HCT116 (cell line): ENCODE measurements around the gene SLC16A1. TPM values are rescaled to one million over a fixed set of nuclear protein-coding genes. Genes with fewer than 3 reads are reported as not detected.

Experiments used
- ATAC-seq: fragments of 200-7000 bp; cut with Tn5 transposase; 2 replicates; pipeline ENCODE4 v1.9.1; 2020; ENCODE audit warnings: mild to moderate bottlenecking, moderate library complexity
- BruUV-seq: library from RNA; stranded (reverse); fragments of 400-500 nt; replicated peaks from 2 replicates; lab custom pipeline; 2021; lab: Mats Ljungman, UMichigan
- CTCF ChIA-PET: fragments of 300-600 bp; sonication (Branson Sonifier 250); formaldehyde crosslinking; loops from one replicate; lab custom pipeline; 2021; ENCODE audit warnings: antibody characterized with exemption; lab: Charles Lee
- POLR2A ChIA-PET: fragments of 300-600, 350-600 bp; sonication (Branson Sonifier 250); formaldehyde crosslinking; loops from one replicate; lab custom pipeline; 2021; ENCODE audit warnings: antibody characterized with exemption; lab: Charles Lee
- RAD21 ChIA-PET, 2 experiments: fragments of 300-600 bp; sonication (Branson Sonifier 250); formaldehyde crosslinking; loops; one replicate each; lab custom pipeline; 2023; ENCODE audit warnings: low total read pairs in 2 of 2; ENCODE audit not compliant: uncharacterized antibody in 2 of 2, unreplicated experiment in 2 of 2, low non-redundant PET in 1 of 2; lab: Charles Lee
- DNase-seq: peaks from one replicate; pipeline ENCODE4 v3.0.0-alpha.2; 2010; ENCODE audit warnings: low read depth, low spot score
- H2AFZ ChIP-seq: fragments of 200-600 bp; shearing (Covaris generic), sonication (generic); 2 replicates; pipeline ENCODE4 v1.6.1; 2017; ENCODE audit warnings: low read depth, mixed run types, mixed read lengths, antibody characterized with exemption, low read length; ENCODE audit not compliant: poor library complexity, severe bottlenecking
- H3K27ac ChIP-seq: 2 replicates; pipeline ENCODE4 v1.5.1; 2012; ENCODE audit warnings: low read depth, low read length
- H3K27me3 ChIP-seq: fragments of 200-600 bp; sonication (generic); 2 replicates; pipeline ENCODE4 v1.6.1; 2016; ENCODE audit warnings: mixed run types, low read length, mixed read lengths; ENCODE audit not compliant: insufficient read depth
- H3K36me3 ChIP-seq, 2 experiments: fragments of 200-500 bp in 1 of 2; fragments of 200-600 bp in 1 of 2; sonication (Bioruptor generic) in 1 of 2; sonication (generic) in 1 of 2; 2 replicates each; pipeline versions ENCODE4 v1.5.1 to v1.6.1; 2014 to 2016; ENCODE audit warnings: low read length in 2 of 2, inconsistent platforms in 1 of 2, mixed read lengths in 1 of 2, mixed run types in 1 of 2; ENCODE audit not compliant: insufficient read depth in 2 of 2, control insufficient read depth in 1 of 2
- H3K4me1 ChIP-seq, 2 experiments: fragments of 200-600 bp in 1 of 2; sonication (generic) in 1 of 2; 2 replicates each; pipeline versions ENCODE4 v1.5.1 to v1.6.1; 2012 to 2017; ENCODE audit warnings: low read length in 2 of 2, inconsistent platforms in 1 of 2, mild to moderate bottlenecking in 1 of 2, mixed read lengths in 1 of 2, mixed run types in 1 of 2, moderate library complexity in 1 of 2; ENCODE audit not compliant: insufficient read depth in 2 of 2, control insufficient read depth in 1 of 2
- H3K4me2 ChIP-seq: fragments of 200-600 bp; sonication (generic); 2 replicates; pipeline ENCODE4 v1.6.1; 2017; ENCODE audit warnings: mixed run types, low read length, mixed read lengths
- H3K4me3 ChIP-seq, 2 experiments: fragments of 200-600 bp in 1 of 2; sonication (generic) in 1 of 2; replicated peaks in 1 of 2; 2 replicates each; pipeline ENCODE4 v1.5.1; 2011 to 2016; ENCODE audit warnings: low read length in 2 of 2, control low read depth in 1 of 2, low read depth in 1 of 2, mild to moderate bottlenecking in 1 of 2, mixed read lengths in 1 of 2, mixed run types in 1 of 2
- H3K79me2 ChIP-seq: fragments of 200-600 bp; sonication (generic); 2 replicates; pipeline ENCODE4 v1.6.1; 2017; ENCODE audit warnings: mild to moderate bottlenecking, mixed run types, low read length, moderate library complexity, mixed read lengths; ENCODE audit not compliant: insufficient read depth
- H3K9ac ChIP-seq: fragments of 200-600 bp; sonication (generic); 2 replicates; pipeline ENCODE4 v1.6.1; 2016; ENCODE audit warnings: low read length, mixed read lengths
- H3K9me2 ChIP-seq: fragments of 200-600 bp; sonication (generic), shearing (Covaris generic); 2 replicates; pipeline ENCODE4 v1.6.1; 2017; ENCODE audit warnings: mixed run types, mild to moderate bottlenecking, moderate library complexity; ENCODE audit not compliant: insufficient read depth
- H3K9me3 ChIP-seq, 2 experiments: fragments of 200-500 bp in 1 of 2; fragments of 200-600 bp in 1 of 2; sonication (Bioruptor generic) in 1 of 2; sonication (generic) in 1 of 2; 2 replicates each; pipeline ENCODE4 v1.6.1; 2014 to 2017; ENCODE audit warnings: low read length in 2 of 2, mixed read lengths in 2 of 2, inconsistent platforms in 1 of 2, low read depth in 1 of 2, mild to moderate bottlenecking in 1 of 2, mixed run types in 1 of 2, moderate library complexity in 1 of 2; ENCODE audit not compliant: control insufficient read depth in 1 of 2, insufficient read depth in 1 of 2
- H4K20me1 ChIP-seq: fragments of 200-600 bp; sonication (generic), shearing (Covaris generic); 2 replicates; pipeline ENCODE4 v1.6.1; 2017; ENCODE audit warnings: mixed run types, mild to moderate bottlenecking, moderate library complexity; ENCODE audit not compliant: insufficient read depth
- EZH2phosphoT487 ChIP-seq: fragments of 200-600 bp; IDR thresholded peaks from 2 replicates; pipeline ENCODE4 v1.6.1; 2018; ENCODE audit warnings: antibody characterized with exemption, borderline replicate concordance
- POLR2A ChIP-seq: IDR thresholded peaks from 2 replicates; pipeline ENCODE4 v1.7.0; 2011; ENCODE audit warnings: borderline replicate concordance; ENCODE audit not compliant: insufficient read depth, insufficient read length; ENCODE audit errors: extremely low read depth
- RAD21 ChIP-seq: IDR thresholded peaks from 2 replicates; pipeline ENCODE4 v1.6.1; 2012; ENCODE audit warnings: low read depth, mild to moderate bottlenecking
- SIN3A ChIP-seq: IDR thresholded peaks from 2 replicates; pipeline ENCODE4 v1.6.1; 2012; ENCODE audit warnings: low read depth
- ZFX ChIP-seq: fragments of 450-650 bp; IDR thresholded peaks from 2 replicates; pipeline ENCODE4 v1.6.1; 2017
- intact Hi-C: fragments of 100-400 bp; cut with micrococcal nuclease; formaldehyde crosslinking; loops from 2 replicates; pipeline ENCODE4 v1.10.0; 2022
- total RNA-seq: library from RNA; stranded (reverse); gene quantifications from one replicate; pipeline ENCODE4 v1.2.1, GENCODE V29; 2021; ENCODE audit not compliant: unreplicated experiment
- TF ChIP-seq, protein P1 (sequence below), 3 experiments: fragments of 200-600 bp in 1 of 3; sonication (generic) in 1 of 3; IDR thresholded peaks in 2 of 3; conservative IDR thresholded peaks in 1 of 3; 2 replicates each; pipeline ENCODE4 v1.5.1; 2012 to 2017; ENCODE audit warnings: low read depth in 2 of 3, low read length in 2 of 3, antibody characterized with exemption in 1 of 3, borderline replicate concordance in 1 of 3, control low read depth in 1 of 3, mild to moderate bottlenecking in 1 of 3, mixed read lengths in 1 of 3, mixed run types in 1 of 3, moderate library complexity in 1 of 3; ENCODE audit not compliant: insufficient read depth in 1 of 3
- TF ChIP-seq, protein P2 (sequence below): IDR thresholded peaks from 2 replicates; pipeline ENCODE4 v1.6.1; 2011; ENCODE audit warnings: mild to moderate bottlenecking, low read length, moderate library complexity; ENCODE audit not compliant: insufficient replicate concordance; ENCODE audit errors: extremely low read depth
- TF ChIP-seq, protein P3 (sequence below): IDR thresholded peaks from 2 replicates; pipeline ENCODE4 v1.6.1; 2012

SLC16A1 gene
- total RNA-seq, 1 experiment from 2014 or later: 96.7 TPM

DNA sequence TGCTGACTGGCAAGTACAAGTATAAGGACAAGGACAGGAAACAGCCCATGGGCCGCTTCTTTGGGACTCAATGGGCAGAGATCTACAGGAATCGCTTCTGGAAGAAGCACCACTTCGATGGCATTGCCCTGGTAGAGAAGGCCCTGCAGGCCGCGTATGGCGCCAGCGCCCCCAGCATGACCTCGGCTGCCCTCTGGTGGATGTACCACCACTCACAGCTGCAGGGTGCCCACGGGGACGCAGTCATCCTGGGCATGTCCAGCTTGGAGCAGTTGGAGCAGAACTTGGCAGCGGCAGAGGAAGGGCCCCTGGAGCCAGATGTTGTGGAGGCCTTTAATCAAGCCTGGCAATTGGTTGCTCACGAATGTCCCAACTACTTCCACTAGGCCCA, 32.0 kb downstream of the SLC16A1 start:
- TF ChIP-seq RAD21: no peak
- no peak for TF ChIP-seq POLR2A
- no peak for TF ChIP-seq ZFX
- TF ChIP-seq, protein P1, sequence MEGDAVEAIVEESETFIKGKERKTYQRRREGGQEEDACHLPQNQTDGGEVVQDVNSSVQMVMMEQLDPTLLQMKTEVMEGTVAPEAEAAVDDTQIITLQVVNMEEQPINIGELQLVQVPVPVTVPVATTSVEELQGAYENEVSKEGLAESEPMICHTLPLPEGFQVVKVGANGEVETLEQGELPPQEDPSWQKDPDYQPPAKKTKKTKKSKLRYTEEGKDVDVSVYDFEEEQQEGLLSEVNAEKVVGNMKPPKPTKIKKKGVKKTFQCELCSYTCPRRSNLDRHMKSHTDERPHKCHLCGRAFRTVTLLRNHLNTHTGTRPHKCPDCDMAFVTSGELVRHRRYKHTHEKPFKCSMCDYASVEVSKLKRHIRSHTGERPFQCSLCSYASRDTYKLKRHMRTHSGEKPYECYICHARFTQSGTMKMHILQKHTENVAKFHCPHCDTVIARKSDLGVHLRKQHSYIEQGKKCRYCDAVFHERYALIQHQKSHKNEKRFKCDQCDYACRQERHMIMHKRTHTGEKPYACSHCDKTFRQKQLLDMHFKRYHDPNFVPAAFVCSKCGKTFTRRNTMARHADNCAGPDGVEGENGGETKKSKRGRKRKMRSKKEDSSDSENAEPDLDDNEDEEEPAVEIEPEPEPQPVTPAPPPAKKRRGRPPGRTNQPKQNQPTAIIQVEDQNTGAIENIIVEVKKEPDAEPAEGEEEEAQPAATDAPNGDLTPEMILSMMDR (IDR thresholded peaks at IDR 0.05 in 2 of 3, conservative IDR thresholded peaks at IDR 0.05 in 1 of 3; ENCODE audit: borderline replicate concordance in 1 of 3, insufficient read depth in 1 of 3, low read depth in 2 of 3, low read length in 2 of 3): no peak
- no peak for TF ChIP-seq SIN3A
- TF ChIP-seq, protein P2, sequence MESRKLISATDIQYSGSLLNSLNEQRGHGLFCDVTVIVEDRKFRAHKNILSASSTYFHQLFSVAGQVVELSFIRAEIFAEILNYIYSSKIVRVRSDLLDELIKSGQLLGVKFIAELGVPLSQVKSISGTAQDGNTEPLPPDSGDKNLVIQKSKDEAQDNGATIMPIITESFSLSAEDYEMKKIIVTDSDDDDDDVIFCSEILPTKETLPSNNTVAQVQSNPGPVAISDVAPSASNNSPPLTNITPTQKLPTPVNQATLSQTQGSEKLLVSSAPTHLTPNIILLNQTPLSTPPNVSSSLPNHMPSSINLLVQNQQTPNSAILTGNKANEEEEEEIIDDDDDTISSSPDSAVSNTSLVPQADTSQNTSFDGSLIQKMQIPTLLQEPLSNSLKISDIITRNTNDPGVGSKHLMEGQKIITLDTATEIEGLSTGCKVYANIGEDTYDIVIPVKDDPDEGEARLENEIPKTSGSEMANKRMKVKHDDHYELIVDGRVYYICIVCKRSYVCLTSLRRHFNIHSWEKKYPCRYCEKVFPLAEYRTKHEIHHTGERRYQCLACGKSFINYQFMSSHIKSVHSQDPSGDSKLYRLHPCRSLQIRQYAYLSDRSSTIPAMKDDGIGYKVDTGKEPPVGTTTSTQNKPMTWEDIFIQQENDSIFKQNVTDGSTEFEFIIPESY: no peak
- TF ChIP-seq EZH2phosphoT487: no peak
- TF ChIP-seq, protein P3, sequence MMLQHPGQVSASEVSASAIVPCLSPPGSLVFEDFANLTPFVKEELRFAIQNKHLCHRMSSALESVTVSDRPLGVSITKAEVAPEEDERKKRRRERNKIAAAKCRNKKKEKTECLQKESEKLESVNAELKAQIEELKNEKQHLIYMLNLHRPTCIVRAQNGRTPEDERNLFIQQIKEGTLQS: no peak
- TF ChIP-seq, all 23 proteins: peak for 0
- ATAC-seq (no peak), DNase-seq (no peak)
- intact Hi-C loops: no loop called here
- POLR2A ChIA-PET: no interaction called here
- H3K4me2 ChIP-seq: no peak overlapping the region
- no TSS peak for BruUV-seq
- CTCF ChIA-PET: no interaction called here
- no peaks in the 10 kb centered on the region for H3K4me1 ChIP-seq
- no peaks in the 10 kb centered on the region for H3K27me3 ChIP-seq
- H3K9me3 ChIP-seq: no peaks in the 10 kb centered on the region
- no peak overlapping the region; the same call in 1 of the 2 replicates for H3K27ac ChIP-seq
- RAD21 ChIA-PET: no interaction called here
- no peak overlapping the region for H3K9ac ChIP-seq
- no peak overlapping the region for H3K4me3 ChIP-seq
- no peaks in the 10 kb centered on the region for H3K9me2 ChIP-seq
- peaks cover 7 to 9% of the 10 kb centered on the region in 2 experiments; a peak in 2 of 4 replicates for H3K36me3 ChIP-seq
- H4K20me1 ChIP-seq: no peaks in the 10 kb centered on the region; the same call in 1 of the 2 replicates
- H3K79me2 ChIP-seq: peaks cover 60% of the 10 kb centered on the region
- no peak overlapping the region for H2AFZ ChIP-seq
